ENCODE results near the gene MAP7D1. TPM values are rescaled to one million over a fixed set of nuclear protein-coding genes. Genes with fewer than 3 reads are reported as not detected.
A peak's percentile ranks its signal among the peaks of the same experiment; 100 is the strongest.

Gene MAP7D1
- polyA plus RNA-seq, 1 donor from 2014 or later, result 11.4 TPM

- Mint-ChIP-seq H3K4me3 (no peak overlapping the region), H3K9me3 (no peaks in the 10 kb centered on the region), H3K27me3 (no peaks in the 10 kb centered on the region), H3K36me3 (peaks cover 6% of the 10 kb centered on the region), H3K4me1 (peaks cover 40 to 50% (median 41%) of the 10 kb centered on the region in 3 donors), H3K27ac (peak overlapping the region in 1 of 3 donors; percentile 67)
These were observed 8.4 kb downstream of the MAP7D1 start for GRCh38 chr1:36164361-36164760.

- Mint-ChIP-seq H3K4me1 (peaks cover 36 to 44% (median 37%) of the 10 kb centered on the region in 3 donors), H3K27ac (no peak overlapping the region), H3K36me3 (peaks cover 6% of the 10 kb centered on the region), H3K27me3 (no peaks in the 10 kb centered on the region), H3K9me3 (no peaks in the 10 kb centered on the region), H3K4me3 (no peak overlapping the region)
These were observed 9.2 kb downstream of the MAP7D1 start for GRCh38 chr1:36165145-36165544.

- Mint-ChIP-seq H3K27me3 (no peaks in the 10 kb centered on the region), H3K36me3 (peaks cover 6% of the 10 kb centered on the region), H3K9me3 (no peaks in the 10 kb centered on the region), H3K4me1 (peaks cover 30 to 37% (median 32%) of the 10 kb centered on the region in 3 donors), H3K4me3 (no peak overlapping the region), H3K27ac (peak overlapping the region in 1 of 3 donors; percentile 82)
These were observed 10.2 kb downstream of the MAP7D1 start for GRCh38 chr1:36166136-36166535.

- H3K4me3 Mint-ChIP-seq, result no peak overlapping the region
- peaks cover 19 to 26% (median 21%) of the 10 kb centered on the region in 3 donors for H3K4me1 Mint-ChIP-seq
- no peaks in the 10 kb centered on the region for H3K9me3 Mint-ChIP-seq
- H3K36me3 Mint-ChIP-seq, result peaks cover 6% of the 10 kb centered on the region
- peak overlapping the region in 1 of 3 donors; percentile 82 for H3K27ac Mint-ChIP-seq
- H3K27me3 Mint-ChIP-seq, result no peaks in the 10 kb centered on the region
These were observed 11.3 kb downstream of the MAP7D1 start for GRCh38 chr1:36166938-36167905.

GRCh38 chr1:36168514-36168913 lies 12.6 kb downstream of the MAP7D1 start:
- Mint-ChIP-seq H3K4me1 (peaks cover 12 to 15% (median 13%) of the 10 kb centered on the region in 3 donors), H3K9me3 (no peaks in the 10 kb centered on the region), H3K4me3 (no peak overlapping the region), H3K27me3 (no peaks in the 10 kb centered on the region), H3K27ac (no peak overlapping the region), H3K36me3 (peaks cover 6% of the 10 kb centered on the region)

- H3K9me3 Mint-ChIP-seq, result no peaks in the 10 kb centered on the region
- H3K36me3 Mint-ChIP-seq, result peaks cover 12% of the 10 kb centered on the region
- H3K4me3 Mint-ChIP-seq, result no peak overlapping the region
- no peaks in the 10 kb centered on the region for H3K27me3 Mint-ChIP-seq
- no peak overlapping the region for H3K27ac Mint-ChIP-seq
- peaks cover 3 to 20% (median 13%) of the 10 kb centered on the region in 3 donors for H3K4me1 Mint-ChIP-seq
These were observed 14.9 kb downstream of the MAP7D1 start for GRCh38 chr1:36170643-36171412.

- H3K27me3 Mint-ChIP-seq, result no peaks in the 10 kb centered on the region
- no peak overlapping the region for H3K27ac Mint-ChIP-seq
- H3K4me1 Mint-ChIP-seq, result peaks cover 3 to 22% (median 7%) of the 10 kb centered on the region in 3 donors
- no peaks in the 10 kb centered on the region for H3K9me3 Mint-ChIP-seq
- peaks cover 12% of the 10 kb centered on the region for H3K36me3 Mint-ChIP-seq
- H3K4me3 Mint-ChIP-seq, result no peak overlapping the region
These were observed 16.2 kb downstream of the MAP7D1 start for GRCh38 chr1:36172017-36172747.

- no peaks in the 10 kb centered on the region for H3K27me3 Mint-ChIP-seq
- peaks cover 3 to 22% (median 6%) of the 10 kb centered on the region in 3 donors for H3K4me1 Mint-ChIP-seq
- H3K9me3 Mint-ChIP-seq, result no peaks in the 10 kb centered on the region
- no peak overlapping the region for H3K4me3 Mint-ChIP-seq
- H3K36me3 Mint-ChIP-seq, result peaks cover 13% of the 10 kb centered on the region
- no peak overlapping the region for H3K27ac Mint-ChIP-seq
These were observed 17.0 kb downstream of the MAP7D1 start for GRCh38 chr1:36172983-36173382.

- peak overlapping the region in 1 of 4 donors; percentile 79 for H3K4me3 Mint-ChIP-seq
- H3K36me3 Mint-ChIP-seq, result peaks cover 13% of the 10 kb centered on the region
- H3K9me3 Mint-ChIP-seq, result no peaks in the 10 kb centered on the region
- H3K27me3 Mint-ChIP-seq, result no peaks in the 10 kb centered on the region
- H3K27ac Mint-ChIP-seq, result no peak overlapping the region
- peaks cover 3 to 19% (median 6%) of the 10 kb centered on the region in 3 donors for H3K4me1 Mint-ChIP-seq
These were observed 18.8 kb downstream of the MAP7D1 start for GRCh38 chr1:36174713-36175112.

- Mint-ChIP-seq H3K27ac (peak overlapping the region in 2 of 3 donors; percentile 81 to 90), H3K4me3 (peak overlapping the region in 3 of 4 donors; percentile 17 to 79 (median 58)), H3K36me3 (peaks cover 16% of the 10 kb centered on the region), H3K9me3 (no peaks in the 10 kb centered on the region), H3K27me3 (no peaks in the 10 kb centered on the region), H3K4me1 (peaks cover 0 to 19% (median 6%) of the 10 kb centered on the region in 3 donors)
These were observed 19.5 kb downstream of the MAP7D1 start for GRCh38 chr1:36175137-36176095.

GRCh38 chr1:36176106-36176949 lies 20.4 kb downstream of the MAP7D1 start:
- no peaks in the 10 kb centered on the region for H3K27me3 Mint-ChIP-seq
- H3K4me1 Mint-ChIP-seq, result peaks cover 0 to 19% (median 6%) of the 10 kb centered on the region in 3 donors
- H3K27ac Mint-ChIP-seq, result no peak overlapping the region
- peaks cover 16% of the 10 kb centered on the region for H3K36me3 Mint-ChIP-seq
- H3K4me3 Mint-ChIP-seq, result no peak overlapping the region
- no peaks in the 10 kb centered on the region for H3K9me3 Mint-ChIP-seq

- Mint-ChIP-seq H3K27ac (no peak overlapping the region), H3K27me3 (no peaks in the 10 kb centered on the region), H3K4me3 (no peak overlapping the region), H3K4me1 (peaks cover 0 to 19% (median 6%) of the 10 kb centered on the region in 3 donors), H3K36me3 (peaks cover 16% of the 10 kb centered on the region), H3K9me3 (no peaks in the 10 kb centered on the region)
These were observed 21.9 kb downstream of the MAP7D1 start for GRCh38 chr1:36177589-36178431.

All from IgD-negative memory B cell (primary cell).